ENCODE measurements around the gene KLHL35.
A peak's percentile ranks its signal among the peaks of the same experiment; 100 is the strongest.

Gene KLHL35

DNA sequence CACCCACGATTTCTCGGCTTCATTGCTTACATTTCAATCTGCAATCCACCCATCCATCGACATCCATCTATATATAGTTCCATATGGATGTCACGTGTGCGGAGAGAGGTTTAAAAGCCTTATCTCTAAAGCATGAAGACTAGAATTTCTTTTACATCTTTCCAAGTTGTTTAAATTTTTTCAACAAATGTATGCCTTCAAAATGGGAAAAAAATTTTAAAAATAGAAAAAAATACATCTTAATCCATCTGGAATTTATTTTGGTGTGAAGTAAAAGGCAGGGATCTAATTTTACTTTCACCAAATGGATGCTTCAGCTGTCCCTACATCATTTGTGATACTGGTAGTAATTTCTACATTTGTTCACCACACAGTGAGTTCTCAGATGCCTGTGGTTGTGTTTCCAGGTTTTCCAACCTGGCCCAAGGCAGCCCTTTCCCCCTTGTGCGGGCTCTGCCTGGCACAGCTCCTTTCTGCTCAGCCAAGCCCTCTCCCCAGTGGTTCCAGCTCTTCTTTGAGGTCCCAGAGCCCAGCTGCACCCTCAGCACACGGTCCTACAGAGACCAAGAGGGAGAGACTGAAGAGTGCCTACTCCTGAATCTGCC, 37.6 kb upstream of the KLHL35 start:
- no peak for DNase-seq (ENCODE audit: extremely low read depth in 1 of 2, low read depth in 1 of 2)

- no peak for DNase-seq (ENCODE audit: extremely low read depth in 1 of 2, low read depth in 1 of 2)
Observed at GRCh38 chr11:75469785-75470405, 36.9 kb upstream of the KLHL35 start.

GRCh38 chr11:75468534-75469340, 35.7 kb upstream of the KLHL35 start:
- no peak for DNase-seq (ENCODE audit: extremely low read depth in 1 of 2, low read depth in 1 of 2)

- no peak for DNase-seq (ENCODE audit: extremely low read depth in 1 of 2, low read depth in 1 of 2)
Observed at GRCh38 chr11:75467881-75468280, 34.9 kb upstream of the KLHL35 start.

- no peak for DNase-seq (ENCODE audit: extremely low read depth in 1 of 2, low read depth in 1 of 2)
Observed at GRCh38 chr11:75467311-75467710, 34.3 kb upstream of the KLHL35 start.

DNA sequence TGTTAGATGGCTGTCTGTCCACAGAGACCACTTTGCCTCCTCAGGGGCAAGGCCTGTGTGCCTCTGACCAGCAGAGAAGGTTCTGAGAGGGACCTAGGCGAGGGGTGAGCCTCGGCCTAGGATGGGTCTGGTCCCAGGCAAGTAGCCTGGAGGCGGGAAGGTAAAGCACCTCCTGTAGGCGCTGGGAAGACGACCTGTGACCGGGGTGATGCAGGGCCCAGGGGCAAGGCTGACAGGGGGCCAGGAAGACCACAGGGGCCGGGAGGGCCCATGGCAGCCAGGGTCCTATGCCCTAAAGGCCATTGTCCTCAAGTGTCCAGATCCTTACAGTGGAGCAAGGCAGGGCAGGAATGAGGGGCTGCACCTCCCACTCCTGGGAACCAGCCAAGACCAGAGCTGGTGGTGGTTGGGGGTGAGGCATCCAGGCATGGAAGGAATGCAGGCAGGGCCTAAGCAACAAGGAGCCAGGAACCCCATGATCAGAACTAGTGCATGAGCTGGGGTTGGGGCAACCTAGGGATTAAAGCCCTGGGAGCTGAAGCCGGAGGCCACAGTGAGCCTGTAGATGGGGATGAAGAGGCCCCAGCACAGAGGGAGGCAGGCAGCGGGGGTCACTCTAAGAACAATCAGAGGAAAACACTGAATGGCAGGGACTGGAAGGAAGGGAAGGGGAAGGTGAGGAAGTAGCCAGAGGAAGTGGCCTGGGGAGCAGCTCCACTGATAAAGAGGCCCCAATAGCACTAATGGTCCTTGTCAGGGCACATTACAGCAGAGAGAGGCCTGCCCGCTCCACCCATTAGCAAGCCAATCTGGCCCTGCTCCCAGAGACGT, 32.9 kb upstream of the KLHL35 start:
- DNase-seq (ENCODE audit: extremely low read depth in 1 of 2, low read depth in 1 of 2) = no peak

DNA sequence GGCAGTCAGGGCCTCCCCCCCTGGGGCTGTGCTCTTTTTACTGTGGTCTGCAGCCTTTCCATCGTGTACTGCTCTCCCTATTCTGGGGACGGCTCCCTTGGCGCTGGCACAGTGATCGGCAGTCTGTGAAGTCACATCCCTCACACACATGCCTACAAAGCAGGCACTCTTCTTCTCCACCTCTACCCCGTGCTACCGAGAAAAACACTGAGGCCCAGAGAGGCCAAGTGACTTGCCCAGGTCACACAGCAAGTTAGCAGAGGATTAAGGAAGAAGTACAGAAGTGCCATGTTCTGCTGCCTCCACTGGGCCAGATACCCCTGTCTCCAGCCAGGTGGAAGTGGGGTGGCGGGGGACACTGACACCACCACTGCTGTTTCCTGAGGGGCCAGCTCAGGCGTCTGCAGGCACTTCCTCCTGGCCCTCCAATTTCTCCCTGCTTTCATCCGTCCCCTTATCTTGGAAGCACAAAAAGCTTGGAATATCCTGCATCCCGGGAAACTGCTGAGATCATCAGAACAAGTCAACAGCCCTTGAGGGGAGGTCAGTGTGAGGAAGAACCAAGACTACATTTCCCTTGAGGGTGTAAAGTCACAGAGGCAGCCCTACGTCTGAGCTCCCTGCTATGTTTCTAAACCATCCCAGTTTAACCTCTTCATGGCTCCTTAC, 30.2 kb upstream of the KLHL35 start:
- no peak for DNase-seq (ENCODE audit: extremely low read depth in 1 of 2, low read depth in 1 of 2)

DNA sequence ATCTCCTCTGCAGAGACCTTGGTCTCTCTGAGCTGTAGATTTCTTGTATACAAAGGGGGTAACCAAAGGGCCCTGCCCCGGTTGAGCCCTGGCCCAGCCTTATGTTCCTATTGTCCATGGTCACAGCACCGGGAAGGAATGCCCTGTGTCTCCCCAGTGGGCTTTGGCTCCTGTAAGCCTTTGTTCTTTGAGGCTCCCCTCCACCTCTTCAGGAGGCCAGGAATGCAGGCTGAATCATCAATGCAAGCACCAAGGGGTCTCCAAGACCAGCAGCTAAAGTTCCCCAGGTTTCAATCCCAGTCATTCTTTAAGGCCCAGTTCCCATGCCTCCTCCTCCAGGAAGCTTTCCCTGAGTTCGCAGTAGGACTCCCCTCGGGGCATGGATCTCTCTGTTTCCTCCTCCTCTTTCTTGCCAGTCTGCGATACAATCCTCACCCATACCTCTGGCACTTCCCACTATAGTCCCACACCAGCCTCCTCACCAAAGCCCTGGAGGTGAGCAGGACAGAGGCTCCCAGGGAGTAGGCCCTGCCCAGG, 29.2 kb upstream of the KLHL35 start:
- no peak for DNase-seq (ENCODE audit: extremely low read depth in 1 of 2, low read depth in 1 of 2)

DNA sequence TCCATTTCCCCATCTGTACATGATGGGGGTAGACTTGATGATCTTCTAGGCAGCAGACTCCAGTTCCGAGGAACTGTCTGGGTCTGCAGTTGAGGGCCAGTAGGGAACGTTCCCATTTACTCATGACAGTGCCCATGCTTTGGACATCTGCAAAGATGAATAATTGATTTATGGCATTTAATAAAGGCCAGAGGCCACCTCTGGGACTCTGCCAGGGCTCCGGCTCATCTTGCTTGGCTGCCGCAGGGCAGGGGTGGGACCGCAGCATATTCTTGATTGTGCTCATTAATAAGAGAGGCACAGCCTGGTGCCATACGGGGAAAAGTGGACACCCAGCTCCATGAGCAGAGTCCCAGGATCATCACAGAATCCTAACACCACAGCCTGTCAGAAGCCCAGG, 28.1 kb upstream of the KLHL35 start:
- DNase-seq (ENCODE audit: extremely low read depth in 1 of 2, low read depth in 1 of 2) = no peak

DNA sequence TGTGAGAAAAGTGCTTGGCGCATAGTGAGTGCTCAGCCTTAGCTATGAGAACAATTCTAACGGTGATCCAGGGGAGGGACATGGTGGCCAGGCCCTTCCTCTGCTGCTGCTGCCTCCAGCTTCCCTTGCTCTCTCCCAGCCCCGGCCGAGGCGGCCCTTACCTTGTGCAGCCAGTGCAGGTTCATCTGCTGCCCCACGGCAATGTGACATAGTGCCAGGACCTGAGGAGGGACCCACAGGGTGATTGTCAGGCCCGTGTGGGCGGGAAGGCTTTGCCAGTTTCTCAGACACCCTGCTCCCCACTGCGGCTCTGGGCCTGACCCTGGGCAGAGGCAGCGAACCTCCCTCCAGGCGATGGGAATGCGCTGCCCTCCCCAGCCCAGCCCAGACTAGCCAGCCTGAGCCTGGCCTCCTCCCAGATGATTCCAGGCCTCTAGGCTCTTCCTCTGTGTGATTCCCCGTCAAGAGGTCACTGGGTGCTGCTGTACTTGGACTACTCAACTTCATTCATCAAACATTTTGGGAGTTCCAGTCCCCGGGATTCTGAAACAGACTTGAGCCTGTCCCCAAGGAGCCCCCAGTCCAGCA, 23.7 kb upstream of the KLHL35 start:
- DNase-seq (ENCODE audit: extremely low read depth in 1 of 2, low read depth in 1 of 2) = no peak

- DNase-seq (ENCODE audit: extremely low read depth in 1 of 2, low read depth in 1 of 2) = no peak
Observed at GRCh38 chr11:75454987-75455386, 22.0 kb upstream of the KLHL35 start.

DNA sequence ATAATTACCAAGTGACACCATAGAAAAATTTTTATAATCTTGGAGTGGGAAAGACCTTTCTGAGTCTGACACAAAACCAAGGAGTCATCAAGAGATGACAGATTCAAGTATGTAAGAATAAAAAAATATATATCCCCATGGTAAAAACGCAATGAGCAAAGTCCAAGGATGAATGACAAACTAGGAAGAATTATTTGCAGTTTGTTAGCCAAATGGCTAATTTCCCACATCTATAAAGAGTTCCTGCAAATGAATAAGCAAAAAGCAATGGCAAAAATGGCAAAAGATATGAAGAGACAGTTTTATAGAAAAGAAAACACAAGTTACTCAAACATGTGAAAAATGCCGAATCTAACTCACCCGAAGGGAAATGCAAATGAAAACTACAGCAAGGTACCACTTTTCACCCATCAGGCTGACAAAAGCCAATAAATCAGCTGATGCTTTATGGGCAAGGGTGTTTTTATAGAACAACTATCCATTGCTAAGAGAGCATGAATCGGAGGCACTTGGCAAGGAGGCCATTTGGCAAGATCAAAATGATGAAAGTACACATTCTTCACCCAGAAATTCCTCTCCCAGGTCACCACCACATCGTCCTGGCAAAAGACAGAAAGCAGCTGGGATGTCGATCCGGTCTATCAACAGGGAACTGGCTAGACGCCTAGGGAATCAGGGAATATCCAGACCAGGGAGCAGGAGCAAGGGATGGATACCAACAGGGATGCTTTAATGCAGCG, 21.1 kb upstream of the KLHL35 start:
- no peak for DNase-seq (ENCODE audit: extremely low read depth in 1 of 2, low read depth in 1 of 2)

DNA sequence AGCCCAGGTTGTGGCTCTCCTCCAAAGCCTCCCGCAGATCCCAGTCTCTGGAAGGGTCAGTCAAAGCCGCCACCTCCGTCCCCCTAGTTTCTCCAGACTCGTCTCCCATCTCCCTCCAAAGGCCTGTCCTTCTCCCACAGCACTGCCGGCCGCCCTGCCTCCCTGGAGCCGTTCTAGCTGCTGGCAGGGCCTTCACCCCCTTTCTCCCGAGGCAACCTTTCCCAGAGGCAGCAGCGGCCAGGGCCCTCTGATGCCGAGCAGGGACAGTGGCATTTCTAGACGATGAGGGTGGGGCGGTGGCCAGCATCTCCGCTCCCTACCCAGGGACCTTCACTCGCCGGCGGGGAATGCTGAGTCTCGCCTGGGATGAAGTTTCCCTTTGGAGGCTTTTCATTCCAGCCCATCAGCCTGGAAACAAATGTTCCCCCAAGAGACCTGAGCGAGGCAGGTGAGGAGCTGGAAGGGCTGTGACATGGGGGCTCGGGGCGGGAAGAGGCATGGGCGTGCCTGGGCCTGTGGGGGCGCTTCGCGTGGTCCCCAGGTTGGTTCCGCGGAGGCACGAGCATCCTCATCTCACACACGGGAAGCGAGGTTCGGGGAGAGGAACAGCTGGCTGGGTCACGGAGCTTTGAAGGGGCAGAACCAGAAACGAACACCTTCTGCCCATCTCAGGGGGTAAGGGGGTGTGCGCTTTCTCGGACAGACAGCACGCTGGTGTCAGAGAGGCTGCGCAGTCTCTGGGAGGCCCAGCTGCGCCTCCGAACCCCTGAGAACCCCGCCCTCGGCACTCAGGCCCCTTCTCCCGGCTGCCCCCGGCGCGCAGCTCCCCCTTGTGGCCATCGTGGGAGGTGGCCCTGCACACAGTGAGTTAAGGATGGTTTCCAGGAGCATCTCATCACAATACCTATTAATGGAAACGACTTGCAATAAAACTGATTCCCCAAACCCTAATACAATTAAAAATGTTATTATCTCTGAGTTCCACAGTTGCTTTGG, 18.1 kb upstream of the KLHL35 start:
- DNase-seq (ENCODE audit: extremely low read depth in 1 of 2, low read depth in 1 of 2) = peak in 1 of 2 donors; percentile 7

DNA sequence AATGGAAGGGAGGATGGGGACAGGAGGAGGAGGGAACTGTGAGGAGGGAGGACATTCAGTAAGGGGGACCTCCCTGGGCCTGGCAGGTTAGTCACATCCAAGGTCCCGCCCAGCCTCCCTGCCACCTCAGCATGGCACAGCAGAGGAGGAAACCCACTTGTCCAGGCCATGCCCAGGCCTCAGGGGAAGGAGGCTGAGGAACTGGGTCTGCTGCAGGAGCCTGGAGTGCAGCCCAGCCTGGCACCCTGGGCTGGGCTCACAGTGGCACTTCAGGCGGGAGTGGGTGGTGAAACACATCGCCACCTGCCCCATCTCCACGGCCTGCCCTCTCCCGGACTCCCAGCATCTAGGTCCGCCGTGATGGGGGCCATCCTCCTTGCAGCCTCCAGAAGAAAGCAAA, 17.2 kb upstream of the KLHL35 start:
- no peak for DNase-seq (ENCODE audit: extremely low read depth in 1 of 2, low read depth in 1 of 2)

DNA sequence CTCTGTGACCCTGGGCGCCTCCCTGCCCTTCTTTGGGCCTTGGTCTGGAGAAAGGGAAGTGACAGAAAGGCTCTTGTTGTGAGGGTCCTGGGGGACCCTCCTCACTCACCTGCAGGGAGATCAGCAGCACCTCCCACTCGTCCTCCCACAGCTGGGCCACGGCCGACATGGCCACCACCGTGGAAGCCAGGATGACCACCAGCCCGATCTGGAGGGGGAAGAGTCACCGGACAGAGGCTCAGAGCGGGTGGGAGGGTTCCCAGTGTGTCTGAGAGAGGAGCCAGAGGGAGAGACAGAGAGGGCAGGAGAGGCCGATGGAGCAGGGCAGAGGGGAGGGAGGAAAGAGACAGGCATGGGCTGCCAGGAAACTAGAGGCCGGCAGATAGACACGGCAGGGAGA, 16.8 kb upstream of the KLHL35 start:
- no peak for DNase-seq (ENCODE audit: extremely low read depth in 1 of 2, low read depth in 1 of 2)

DNA sequence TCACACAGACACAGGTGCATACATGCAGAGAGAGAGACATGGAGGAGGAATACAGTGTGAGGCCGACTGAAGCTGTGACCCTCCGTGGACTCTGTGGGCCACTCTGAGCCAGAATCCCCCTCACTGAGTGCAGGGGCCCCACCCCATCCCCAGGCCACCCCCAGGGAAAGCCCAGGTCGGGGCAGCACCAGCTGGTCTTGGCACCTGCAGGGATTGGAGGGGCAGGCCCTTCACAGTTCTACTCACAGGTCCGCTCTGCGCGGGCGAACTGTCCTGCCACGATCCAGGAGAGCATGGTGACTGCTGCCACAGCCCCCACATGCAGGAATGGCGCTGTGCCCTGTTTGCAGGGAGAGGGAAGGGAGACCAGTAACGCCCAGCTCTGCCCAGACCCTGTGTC, 16.3 kb upstream of the KLHL35 start:
- no peak for DNase-seq (ENCODE audit: extremely low read depth in 1 of 2, low read depth in 1 of 2)

- DNase-seq (ENCODE audit: extremely low read depth in 1 of 2, low read depth in 1 of 2) = no peak
Observed at GRCh38 chr11:75447415-75447814, 14.4 kb upstream of the KLHL35 start.

DNA sequence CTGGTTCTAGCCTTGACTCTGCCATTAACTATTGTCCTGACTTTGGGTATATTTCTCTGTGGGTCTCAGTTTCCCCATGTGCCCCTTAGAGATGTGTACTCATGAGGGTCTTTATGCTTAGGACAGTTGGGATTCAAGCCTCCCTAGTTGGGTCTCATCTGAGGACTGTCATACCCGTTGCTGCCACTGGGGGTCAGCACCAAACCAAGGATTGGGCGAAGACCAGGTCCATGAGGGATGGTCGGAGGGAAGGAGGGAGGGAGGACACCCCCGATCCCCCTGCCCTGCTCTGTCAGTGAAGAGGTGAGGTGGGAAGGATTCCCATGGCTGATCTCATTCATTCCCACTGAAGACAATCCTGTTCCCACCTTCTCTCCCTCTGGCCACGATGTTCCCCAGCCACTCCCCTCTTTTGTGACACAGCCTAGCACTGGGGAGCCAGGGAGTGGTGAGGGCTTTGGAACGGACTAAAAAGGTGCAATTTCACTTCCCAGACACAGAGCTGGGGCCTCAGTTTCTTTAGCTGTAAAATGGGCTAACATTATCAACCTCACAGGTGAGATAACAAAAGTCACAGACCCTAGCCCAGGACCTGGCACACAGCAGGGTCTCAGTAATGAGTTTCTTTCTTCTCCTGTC, 12.4 kb upstream of the KLHL35 start:
- DNase-seq (ENCODE audit: extremely low read depth in 1 of 2, low read depth in 1 of 2) = peak; percentile 42 to 43

All from stimulated activated CD8-positive, alpha-beta memory T cell treated with anti-CD3 and anti-CD28 coated beads, Interleukin-7, amount 100 ng/mL, for 48 hours (primary cell).